ENCODE results near the gene PHLDA3. TPM values are rescaled to one million over a fixed set of nuclear protein-coding genes. Genes with fewer than 3 reads are reported as not detected.
"Not testable (repeated sequence)": the region's sequence is repeated elsewhere in the genome, so short reads cannot be mapped to it uniquely, and the experiment has no call there.

The PHLDA3 gene
- total RNA-seq, 1 donor from 2014 or later, result 0.18 TPM

GRCh38 chr1:201475915-201476669 is 7.1 kb upstream of the PHLDA3 start:
- no peak overlapping the region for H3K4me3 Mint-ChIP-seq
- intact Hi-C loops (cut with micrococcal nuclease), result no loop called here
- TF ChIP-seq CTCF (IDR thresholded peaks at IDR 0.05), result no peak

GRCh38 chr1:201475130-201475529 is 6.1 kb upstream of the PHLDA3 start:
- intact Hi-C loops (cut with micrococcal nuclease), result no loop called here
- no peaks in the 10 kb centered on the region for H3K9me3 Mint-ChIP-seq
- TF ChIP-seq CTCF (IDR thresholded peaks at IDR 0.05), result no peak
- POLR2A ChIA-PET, result no interaction called here
- ATAC-seq (ENCODE audit: low read depth) (no peak), DNase-seq (no peak)
- peaks cover 6% of the 10 kb centered on the region for H3K4me1 Mint-ChIP-seq
- H3K27me3 Mint-ChIP-seq, result peaks cover 40% of the 10 kb centered on the region
- CTCF ChIA-PET, result no interaction called here
- H3K36me3 Mint-ChIP-seq (ENCODE audit: low read depth), result no peaks in the 10 kb centered on the region
- no peak overlapping the region for H3K27ac Mint-ChIP-seq
- no peak overlapping the region for H3K4me3 Mint-ChIP-seq

More at GRCh38 chr1:201475915-201476669, 7.1 kb upstream of the PHLDA3 start:
- Mint-ChIP-seq H3K9me3 (no peaks in the 10 kb centered on the region), H3K27ac (no peak overlapping the region), H3K27me3 (peaks cover 32% of the 10 kb centered on the region), H3K4me1 (peaks cover 15% of the 10 kb centered on the region), H3K36me3 (ENCODE audit: low read depth) (no peaks in the 10 kb centered on the region)
- ATAC-seq (ENCODE audit: low read depth) (no peak), DNase-seq (no peak)
- CTCF ChIA-PET, result no interaction called here
- POLR2A ChIA-PET, result no interaction called here

GRCh38 chr1:201473296-201473695 is 4.3 kb upstream of the PHLDA3 start:
- no peaks in the 10 kb centered on the region for H3K36me3 Mint-ChIP-seq (ENCODE audit: low read depth)
- CTCF ChIA-PET, result no interaction called here
- intact Hi-C loops (cut with micrococcal nuclease), result no loop called here
- H3K4me3 Mint-ChIP-seq, result no peak overlapping the region
- POLR2A ChIA-PET, result no interaction called here
- ATAC-seq (ENCODE audit: low read depth), result no peak
- no peak overlapping the region for H3K27ac Mint-ChIP-seq
- no peaks in the 10 kb centered on the region for H3K9me3 Mint-ChIP-seq
- no peak for TF ChIP-seq CTCF (IDR thresholded peaks at IDR 0.05)
- peaks cover 45% of the 10 kb centered on the region for H3K27me3 Mint-ChIP-seq
- no peak for DNase-seq
- peaks cover 7% of the 10 kb centered on the region for H3K4me1 Mint-ChIP-seq

GRCh38 chr1:201472321-201472720 is 3.3 kb upstream of the PHLDA3 start:
- H3K27me3 Mint-ChIP-seq, result peaks cover 52% of the 10 kb centered on the region
- H3K36me3 Mint-ChIP-seq (ENCODE audit: low read depth); H3K9me3 Mint-ChIP-seq; H3K27ac Mint-ChIP-seq; intact Hi-C loops (cut with micrococcal nuclease); CTCF ChIA-PET; H3K4me1 Mint-ChIP-seq; DNase-seq; H3K4me3 Mint-ChIP-seq; ATAC-seq (ENCODE audit: low read depth): not testable (repeated sequence)
- POLR2A ChIA-PET, result interaction anchor here (0.6 to 0.7 kb wide), 3 partner anchors 72 to 426 kb away, joined by 4 to 10 read pairs (median 4); no protein-coding TSS in a partner anchor

GRCh38 chr1:201471772-201472171 is 2.8 kb upstream of the PHLDA3 start:
- ChIA-PET CTCF (no interaction called here), POLR2A (interaction anchor here (0.6 to 0.7 kb wide), 2 partner anchors 332 to 426 kb away, joined by 4 to 10 read pairs; no protein-coding TSS in a partner anchor)
- ATAC-seq (ENCODE audit: low read depth) (no peak), DNase-seq (no peak)
- no peaks in the 10 kb centered on the region for H3K36me3 Mint-ChIP-seq (ENCODE audit: low read depth)
- intact Hi-C loops (cut with micrococcal nuclease), result no loop called here
- no peak for TF ChIP-seq CTCF (IDR thresholded peaks at IDR 0.05)
- no peak overlapping the region for H3K27ac Mint-ChIP-seq
- H3K9me3 Mint-ChIP-seq, result no peaks in the 10 kb centered on the region
- no peak overlapping the region for H3K4me3 Mint-ChIP-seq
- peaks cover 52% of the 10 kb centered on the region for H3K27me3 Mint-ChIP-seq
- H3K4me1 Mint-ChIP-seq, result peaks cover 7% of the 10 kb centered on the region

All from activated B cell treated with CpG ODN at 0.5 μM for 24 hours (primary cell).